ENCODE measurements around the gene CNTN5.
A peak's percentile ranks its signal among the peaks of the same experiment; 100 is the strongest.
"Not testable (repeated sequence)": the region's sequence is repeated elsewhere in the genome, so short reads cannot be mapped to it uniquely, and the experiment has no call there.

Gene CNTN5

DNA sequence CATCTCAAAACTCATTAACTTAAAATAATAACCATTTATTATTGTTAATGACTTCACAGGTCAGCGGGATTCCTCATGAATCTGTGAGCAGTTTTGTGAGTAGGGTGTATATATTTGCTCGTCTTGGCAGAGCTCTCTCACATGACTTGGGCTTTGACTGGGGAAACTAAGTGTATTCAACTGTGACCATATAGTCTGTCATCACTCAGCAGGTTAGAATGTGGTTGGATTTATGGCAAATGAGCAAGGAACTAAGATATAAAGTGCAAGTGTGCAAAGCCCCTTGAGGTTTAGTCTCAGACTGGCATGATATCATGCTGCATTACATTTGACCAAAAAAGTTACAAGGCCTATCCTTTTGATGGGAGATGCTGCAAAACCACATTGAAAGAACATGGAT, 254.8 kb downstream of the CNTN5 start:
- DNase-seq (ENCODE audit: low read depth): no peak

DNA sequence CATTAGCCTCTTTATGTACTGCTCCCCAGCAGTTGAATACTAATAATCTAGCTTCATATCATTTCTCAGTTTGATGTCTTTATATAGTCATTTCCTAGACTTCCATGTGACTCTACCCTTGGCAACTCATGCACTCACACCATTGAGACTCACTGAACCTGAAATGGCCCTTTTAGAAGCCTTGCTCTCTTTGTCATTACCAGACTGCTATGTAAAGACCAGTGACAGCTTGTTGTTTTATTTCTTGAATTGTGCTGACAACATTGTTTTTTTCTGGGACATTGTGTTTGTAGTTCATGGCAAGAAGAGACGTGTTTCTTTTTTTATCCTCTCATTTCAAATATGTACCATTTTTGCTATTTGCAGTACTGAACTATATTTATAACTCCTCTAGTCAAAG, 256.5 kb downstream of the CNTN5 start:
- no peak for DNase-seq (ENCODE audit: low read depth)

DNA sequence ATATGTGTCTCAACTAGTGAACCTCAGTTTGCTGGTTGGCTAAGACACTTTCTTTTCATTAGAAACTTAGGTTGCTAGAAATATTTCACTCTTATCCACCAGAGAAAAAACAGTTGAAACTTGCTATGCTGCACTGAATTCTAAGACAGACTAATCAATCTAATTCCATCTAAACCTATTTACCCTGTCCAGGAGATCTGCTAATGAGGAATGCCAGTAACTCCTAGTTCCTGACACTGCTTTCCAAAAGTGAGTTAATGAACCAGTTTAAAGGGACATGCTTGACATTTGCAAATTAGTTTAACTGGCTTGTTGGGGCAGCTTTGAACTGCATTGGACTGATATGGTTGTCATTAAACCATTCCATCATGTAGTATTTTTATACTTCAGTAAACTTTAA, 258.5 kb downstream of the CNTN5 start:
- no peak for DNase-seq (ENCODE audit: low read depth)

DNA sequence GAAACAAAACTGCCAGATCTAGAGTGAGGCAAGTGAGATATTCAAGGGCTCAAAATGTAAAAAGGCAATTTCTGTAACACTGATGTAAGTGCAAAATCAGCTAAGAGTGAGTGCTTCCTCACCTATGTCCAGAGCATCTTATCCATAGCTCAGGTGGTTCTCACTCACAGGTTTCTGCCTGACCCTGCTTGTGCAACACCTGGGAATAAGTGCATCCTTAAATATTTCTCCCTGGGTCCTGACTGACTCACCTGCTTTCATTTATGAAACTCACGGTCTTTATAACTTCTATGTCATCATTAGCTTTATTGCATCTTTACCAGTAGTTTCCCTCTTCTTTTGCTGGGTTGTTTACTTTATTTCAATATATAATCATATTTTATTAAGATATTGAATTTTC, 260.6 kb downstream of the CNTN5 start:
- no peak for DNase-seq (ENCODE audit: low read depth)

DNA sequence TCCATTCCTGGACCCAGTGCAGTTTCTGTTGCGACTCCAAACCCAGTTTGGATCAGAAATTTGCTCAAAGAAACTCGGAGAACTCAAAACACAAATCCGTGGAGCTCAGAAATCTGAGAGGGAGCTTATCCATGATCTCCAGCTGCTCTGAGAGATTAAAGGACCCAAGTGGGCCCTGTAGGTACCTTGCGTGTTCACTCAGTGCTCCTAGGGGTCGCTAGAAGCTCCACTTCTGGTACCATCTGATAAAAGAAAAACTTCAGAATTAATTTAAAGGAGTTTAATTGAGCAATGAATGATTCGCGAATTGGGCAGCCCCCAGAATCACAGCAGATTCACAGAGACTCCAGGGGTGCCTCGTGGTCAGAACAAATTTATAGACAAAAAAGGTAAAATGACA, 277.2 kb downstream of the CNTN5 start:
- not testable (repeated sequence) for DNase-seq (ENCODE audit: low read depth)

DNA sequence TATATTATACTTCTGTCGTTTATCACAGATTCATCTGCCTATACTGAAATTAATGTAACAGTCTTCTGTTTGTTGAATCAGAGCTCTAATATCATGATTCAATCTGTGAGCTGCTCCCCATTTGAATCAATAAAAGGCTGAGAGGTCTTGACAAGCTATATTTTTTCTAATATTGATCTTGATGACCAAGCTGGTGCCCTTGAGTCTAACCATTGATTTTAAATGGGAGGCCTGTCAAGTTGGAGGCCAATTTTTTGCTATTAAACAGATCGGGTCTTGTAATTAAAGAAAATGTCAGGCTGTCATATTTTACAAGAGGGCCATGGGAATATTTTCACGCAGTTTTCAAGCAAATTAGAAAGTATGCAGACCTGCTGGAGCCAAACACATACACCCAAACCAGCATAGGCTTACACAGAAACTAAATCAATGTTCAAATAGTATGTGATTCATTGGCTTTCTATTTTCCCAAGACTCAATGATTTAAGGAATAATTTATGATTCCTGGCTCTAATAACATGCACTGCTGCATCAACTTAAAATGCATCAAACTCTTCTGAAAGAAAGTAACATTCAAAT, 286.9 kb downstream of the CNTN5 start:
- DNase-seq (ENCODE audit: low read depth): no peak

DNA sequence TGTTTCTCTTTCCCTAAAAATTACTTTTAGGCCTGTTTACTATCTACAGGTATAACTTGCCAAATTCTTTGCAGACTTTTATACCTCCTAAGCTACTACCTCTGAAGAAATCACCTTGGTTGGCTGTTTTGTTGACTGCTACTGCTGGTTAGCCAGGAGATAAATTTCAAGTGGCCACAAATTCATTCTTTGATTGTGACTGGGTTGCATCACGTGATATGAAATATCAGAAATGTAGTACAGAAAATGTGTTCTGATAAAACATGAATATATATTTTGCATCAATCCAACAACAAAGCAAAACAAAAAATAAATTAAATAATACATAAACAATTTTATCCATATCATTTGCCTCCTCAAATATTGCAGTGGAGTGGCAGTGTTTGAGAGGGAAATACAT, 291.1 kb downstream of the CNTN5 start:
- no peak for DNase-seq (ENCODE audit: low read depth)

DNA sequence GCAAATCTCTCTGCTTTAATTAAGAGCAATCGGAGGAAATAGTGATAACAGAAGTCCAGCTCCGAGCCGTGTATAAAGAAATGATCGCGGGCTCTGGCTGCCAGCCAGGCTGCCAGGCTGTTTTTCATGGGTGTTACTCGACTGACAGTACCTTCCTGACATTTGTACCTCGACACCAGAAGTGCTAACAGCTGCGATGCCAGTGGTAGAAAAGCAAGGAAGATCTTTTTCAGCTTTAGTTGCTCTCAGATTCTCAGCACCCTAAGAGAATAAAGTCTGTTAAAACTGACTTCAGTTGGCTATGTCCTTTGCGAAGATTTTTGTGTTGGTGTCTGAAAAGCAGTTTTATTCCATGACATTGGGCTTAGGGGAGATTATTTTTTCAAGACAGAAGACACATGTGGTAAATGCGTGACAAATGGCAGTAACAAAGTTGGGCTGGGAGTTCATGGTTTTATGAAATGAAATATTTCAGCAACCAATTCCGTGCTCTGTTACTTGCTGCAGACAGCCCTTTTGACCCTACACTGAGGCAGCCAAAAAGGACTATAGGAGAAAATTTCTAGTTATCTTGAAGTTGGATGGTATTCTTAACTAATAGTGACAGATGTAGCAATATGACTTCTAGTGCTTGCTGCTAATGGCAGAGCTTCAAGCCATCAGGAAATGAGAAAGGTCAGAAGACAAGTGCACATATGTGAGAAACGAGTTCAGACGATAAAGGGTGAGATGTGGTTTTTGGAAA, 296.2 kb downstream of the CNTN5 start:
- no peak for DNase-seq (ENCODE audit: low read depth)

DNA sequence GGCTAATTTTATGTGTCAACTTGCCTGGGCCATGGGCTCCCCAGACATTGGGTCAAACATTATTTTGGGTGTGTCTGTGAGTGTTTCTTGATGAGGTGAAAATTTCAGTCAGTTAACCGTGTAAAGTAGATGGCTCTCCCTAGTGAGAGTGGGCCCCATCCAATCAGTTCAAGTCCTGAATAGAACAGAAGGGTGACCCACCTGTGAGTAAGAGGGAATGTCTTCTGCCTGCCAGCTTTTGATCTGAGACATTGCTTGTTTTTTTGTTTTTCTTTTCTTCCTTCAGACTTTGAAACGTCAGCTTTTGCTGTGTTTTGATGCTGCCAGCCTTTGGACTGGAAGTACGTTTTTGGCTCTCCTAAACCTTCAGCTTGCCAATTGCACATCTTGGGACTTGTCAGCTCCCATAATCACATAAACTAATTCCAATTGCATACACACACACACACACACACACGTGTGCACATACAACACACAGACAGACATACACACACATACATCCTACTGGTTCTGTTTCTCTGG, 300.1 kb downstream of the CNTN5 start:
- DNase-seq (ENCODE audit: low read depth): no peak

DNA sequence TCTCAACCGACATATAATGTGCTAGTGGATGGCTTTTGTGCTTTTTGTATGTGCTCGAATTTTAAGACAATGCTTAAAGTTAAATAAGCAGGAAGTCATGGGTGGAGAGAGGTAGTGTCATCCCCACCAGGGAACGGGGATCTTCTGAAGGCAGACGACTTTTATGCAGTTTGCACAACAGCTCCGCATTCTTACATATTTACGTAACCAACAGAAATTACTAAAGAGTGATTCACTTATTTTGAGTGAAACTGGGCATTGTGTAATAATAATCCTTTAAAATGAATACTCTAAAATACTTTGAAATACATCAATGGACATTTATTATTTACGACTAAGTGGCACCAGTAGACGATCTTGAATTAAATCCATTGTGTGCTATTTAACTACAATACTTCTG, 305.1 kb downstream of the CNTN5 start:
- peak; percentile 94 for DNase-seq (ENCODE audit: low read depth)

DNA sequence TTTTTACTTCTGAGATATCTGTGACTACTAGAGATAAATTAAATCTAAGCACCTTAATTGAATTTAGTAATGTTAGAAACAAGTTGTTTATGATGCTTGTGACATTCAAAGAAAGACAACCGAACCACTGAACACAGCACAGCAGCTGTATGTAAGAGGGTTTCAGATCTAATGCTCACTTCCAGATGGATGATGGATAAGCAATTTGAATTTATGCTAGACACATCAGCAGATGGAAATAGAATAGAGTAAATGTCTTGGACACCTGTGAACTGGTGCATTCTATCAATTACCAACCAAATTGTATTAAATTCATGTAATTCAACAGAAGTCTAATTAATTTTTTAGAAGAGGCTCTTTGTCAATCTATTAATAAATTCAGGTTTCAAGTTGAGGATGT, 306.3 kb downstream of the CNTN5 start:
- DNase-seq (ENCODE audit: low read depth): no peak

DNA sequence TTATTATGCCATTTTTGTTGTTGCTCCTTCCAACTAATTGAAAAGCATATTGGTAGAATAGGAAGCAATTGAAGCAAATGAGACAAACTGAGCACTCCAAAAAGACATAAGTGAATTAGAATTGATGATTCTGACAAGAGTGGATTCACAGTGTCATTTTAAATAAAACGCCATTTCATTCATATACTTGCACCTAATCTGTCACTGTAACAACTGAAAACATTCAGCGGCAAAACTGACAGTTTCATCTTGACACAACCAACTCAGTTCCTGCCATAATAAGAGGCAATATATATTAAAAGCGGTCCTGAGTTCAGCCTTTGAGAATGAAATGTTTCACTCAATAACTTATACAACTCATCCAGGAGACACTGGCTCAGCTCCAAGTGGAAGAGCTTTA, 306.8 kb downstream of the CNTN5 start:
- DNase-seq (ENCODE audit: low read depth): no peak

DNA sequence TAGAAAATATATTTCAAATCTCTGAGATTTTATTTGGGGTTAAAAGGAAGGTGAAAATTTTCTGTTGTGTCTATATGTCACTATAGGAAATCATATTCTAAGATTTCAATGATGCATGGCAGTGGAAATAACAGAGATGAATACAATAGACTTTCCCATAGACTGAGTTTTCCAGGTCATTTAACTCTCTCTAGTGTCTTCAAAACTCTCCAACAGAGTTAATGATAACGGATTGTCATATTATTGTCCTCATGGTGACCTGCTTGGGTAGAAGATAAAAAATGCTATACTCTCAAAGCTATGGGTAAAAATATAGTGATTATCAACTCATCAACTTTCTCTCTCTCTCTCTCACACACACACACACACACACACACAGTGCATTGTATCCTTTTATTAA, 312.9 kb downstream of the CNTN5 start:
- DNase-seq (ENCODE audit: low read depth): no peak

DNA sequence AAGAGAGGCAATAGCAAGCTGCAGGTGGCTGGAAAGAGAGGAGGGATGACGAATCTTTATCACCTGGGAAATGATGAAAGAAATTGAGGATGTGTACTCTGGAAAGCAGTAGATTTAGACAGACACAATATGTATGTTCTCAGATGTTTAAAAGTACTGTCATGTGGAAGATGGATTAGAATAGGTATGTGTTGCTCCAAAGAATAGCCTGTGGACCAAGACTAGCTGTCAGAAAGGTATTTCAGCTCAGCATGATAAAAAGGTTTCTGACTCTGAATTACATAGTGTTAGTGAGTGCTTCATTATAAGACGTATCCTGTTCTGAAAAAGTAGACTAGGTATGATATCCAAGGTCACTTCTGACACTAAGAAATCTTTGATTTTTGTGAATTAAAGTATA, 322.4 kb downstream of the CNTN5 start:
- no peak for DNase-seq (ENCODE audit: low read depth)

DNA sequence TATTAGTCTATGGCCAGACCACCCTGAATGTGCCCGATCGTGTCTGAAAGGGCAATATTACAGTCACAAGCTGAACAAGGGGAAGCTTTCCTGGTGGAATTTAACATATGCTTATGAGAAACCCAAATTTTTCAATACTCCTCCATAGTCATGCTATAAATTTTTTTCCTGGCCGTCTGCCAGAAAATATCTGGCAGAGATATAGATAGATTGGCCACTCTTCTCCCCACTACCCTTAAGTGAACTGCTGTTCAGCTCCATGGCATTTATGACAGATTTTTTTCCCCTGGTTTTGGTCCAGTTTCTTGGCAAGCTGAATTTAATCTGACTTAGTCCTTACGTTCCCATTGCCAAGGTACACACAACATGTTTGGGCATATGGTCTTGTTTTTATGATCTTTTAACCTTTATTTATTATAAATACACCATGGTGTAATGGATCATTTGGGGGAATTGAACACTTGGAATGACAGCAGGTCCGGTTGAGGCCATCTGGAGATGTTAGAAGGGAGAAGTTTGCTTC, 328.5 kb downstream of the CNTN5 start:
- DNase-seq (ENCODE audit: low read depth): no peak

DNA sequence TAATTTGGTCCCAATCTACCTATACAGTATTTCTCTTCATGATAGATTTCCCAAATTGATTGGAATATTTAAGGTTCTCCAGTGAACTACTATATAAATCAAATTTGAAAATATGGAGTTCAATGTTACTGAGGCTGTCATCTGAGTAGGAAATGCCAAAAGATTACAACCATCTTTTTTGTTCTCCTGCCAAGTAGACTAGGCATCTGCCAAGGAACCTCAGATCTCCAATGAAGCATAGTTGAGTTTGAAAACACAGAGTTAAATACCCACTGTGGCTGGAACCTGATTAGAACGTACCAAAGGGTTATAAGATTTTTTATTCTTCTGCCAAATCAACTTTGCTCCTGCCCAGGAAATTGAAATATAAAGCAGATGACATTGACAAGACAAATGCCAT, 330.9 kb downstream of the CNTN5 start:
- DNase-seq (ENCODE audit: low read depth): no peak

DNA sequence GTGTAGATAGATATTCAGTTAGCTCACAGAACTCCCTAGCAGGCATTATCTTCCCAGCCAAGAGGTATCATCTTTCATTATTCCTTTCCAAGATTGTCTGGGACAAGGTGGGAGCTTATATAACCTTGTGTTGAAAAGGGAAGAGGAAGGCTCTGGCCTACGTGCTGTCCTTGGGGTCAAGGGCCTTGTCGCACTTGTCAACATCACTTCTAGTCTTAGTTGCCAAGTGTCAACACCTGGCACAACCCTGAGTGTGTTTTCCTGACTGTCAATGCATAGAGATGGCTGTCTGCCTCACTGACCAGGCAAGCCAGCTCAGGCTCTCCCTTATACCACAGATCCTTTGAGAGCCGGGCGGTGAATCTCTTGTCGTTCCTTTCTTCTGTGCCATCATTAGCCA, 331.9 kb downstream of the CNTN5 start:
- no peak for DNase-seq (ENCODE audit: low read depth)

DNA sequence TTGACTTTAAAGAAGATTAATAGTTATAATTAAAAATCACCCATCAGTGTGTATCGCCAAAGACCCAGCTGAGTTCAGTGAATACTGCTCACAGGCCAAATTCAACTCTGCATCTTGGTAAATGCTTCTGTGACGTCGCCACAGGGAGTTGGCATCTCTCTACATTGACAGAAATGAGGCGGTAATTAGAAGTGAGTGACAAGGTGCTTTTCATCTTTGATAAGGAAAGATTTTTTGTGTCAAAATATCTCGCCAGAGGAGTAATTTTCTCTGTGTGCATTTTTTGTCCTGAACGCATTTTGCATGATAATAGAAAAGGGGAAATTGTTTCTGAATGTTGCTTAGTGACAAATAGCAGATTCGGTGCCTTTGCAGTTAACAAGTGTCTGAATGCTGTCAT, 345.8 kb downstream of the CNTN5 start:
- no peak for DNase-seq (ENCODE audit: low read depth)

DNA sequence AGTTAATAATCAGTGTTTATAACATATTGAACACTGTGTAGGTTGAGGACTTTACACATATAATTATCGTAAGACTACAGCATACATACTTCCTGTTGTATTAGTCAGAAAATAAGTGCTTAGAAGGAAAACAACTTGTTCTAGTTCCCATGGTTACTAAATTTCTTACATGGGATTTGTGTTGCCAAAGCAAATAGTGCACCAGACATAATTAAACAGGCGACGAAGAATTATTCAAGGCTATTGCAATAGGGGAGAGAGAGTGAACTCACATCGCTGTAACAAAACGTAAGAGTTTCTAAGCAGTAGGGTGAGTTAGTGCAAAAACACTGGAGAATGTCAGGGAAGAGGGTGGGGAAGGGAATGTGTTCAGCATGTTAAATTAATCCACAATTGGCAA, 347.8 kb downstream of the CNTN5 start:
- no peak for DNase-seq (ENCODE audit: low read depth)

DNA sequence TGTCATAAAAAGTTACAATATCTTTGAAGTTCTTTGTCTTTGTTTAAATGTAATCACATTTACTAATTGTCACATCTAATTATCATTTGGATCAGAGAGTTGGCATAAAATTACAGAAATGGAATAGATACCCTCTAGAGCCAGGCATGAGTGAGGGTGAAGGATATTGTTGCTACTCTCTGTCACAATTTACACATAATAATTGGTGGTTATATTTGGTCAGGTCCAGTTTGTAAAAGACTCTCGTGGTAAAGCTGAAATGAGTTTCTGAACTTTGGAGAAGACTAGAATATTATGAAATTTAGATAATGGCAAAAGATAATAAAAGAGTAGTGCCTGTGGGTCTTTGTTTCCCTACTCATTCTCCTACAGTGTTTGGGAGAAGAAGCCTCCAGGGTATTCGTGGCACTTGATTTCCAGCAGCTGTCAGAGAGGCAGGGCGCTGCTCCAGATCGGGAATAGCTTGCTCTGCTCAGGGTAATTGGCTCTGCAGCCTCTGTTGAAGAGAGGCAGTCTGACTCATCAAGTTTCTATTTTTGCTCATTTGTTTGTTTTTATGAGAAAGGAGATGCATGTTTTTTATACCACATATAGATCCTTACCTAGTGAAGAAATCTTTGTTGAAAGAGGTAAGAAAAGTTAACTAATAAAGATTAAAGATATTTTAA, 349.9 kb downstream of the CNTN5 start:
- peak; percentile 18 for DNase-seq (ENCODE audit: low read depth)

DNA sequence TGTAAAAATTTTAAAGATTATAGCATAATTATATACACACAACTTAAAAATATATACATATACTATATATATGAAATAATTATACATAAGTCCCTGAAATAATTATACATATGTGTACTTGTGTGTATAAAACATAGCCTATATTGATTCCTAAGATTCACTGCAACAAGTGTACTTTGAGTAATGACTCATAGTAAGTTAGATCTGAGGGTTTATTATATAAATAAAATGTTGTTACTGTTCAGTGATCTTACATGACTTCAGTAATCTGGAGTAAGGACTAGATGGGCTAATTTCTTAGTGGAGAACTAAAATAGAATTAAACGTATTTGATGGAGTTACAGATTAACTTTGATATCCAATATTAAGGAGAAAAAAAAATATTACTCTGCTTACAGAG, 350.5 kb downstream of the CNTN5 start:
- DNase-seq (ENCODE audit: low read depth): no peak

DNA sequence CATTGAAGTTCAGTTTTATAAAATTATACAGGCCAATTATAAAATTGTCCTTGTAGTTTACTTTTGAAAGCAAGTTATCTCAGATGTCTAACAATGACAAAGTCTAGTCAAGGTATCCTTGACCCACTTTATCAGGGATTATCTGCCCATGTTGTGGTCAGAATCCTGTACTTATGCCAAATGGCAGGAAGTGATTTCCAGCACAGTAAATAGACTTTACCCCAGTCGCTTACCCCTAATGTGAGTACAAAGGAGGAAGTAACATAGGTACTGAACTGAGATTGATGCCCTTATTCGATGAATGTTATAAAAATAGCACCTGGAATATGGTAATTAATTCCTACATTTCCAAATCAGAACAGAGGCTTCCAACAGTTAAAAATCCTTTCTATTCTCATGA, 355.7 kb downstream of the CNTN5 start:
- DNase-seq (ENCODE audit: low read depth): no peak

DNA sequence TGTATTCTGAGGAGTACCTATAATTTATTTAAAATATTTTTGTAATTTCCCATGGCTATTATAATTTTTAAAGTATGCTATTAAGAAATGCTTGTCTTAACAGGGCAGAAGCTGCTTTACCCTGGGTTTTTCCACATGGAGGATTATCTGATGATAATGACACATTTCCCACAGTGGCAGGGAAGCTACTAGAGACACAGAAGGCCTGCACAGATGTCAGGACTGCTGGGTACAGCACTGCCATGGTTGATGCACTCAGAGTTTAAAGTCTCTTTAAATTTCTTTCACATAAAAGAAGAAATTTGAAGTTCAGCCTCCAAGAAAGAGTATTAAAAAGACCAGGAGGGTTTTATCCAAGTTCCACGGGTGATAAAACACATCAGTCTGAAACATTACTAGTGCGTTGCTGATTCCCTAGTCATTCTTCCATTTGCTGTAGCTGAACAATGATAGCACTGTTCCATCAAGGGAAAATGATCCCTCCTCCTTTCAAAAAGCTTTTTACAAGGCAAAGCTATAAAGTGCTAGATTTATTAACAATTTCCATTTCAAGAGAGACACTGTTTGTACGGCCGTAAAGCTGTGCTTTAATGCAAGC, 363.0 kb downstream of the CNTN5 start:
- no peak for DNase-seq (ENCODE audit: low read depth)

Data from HS-5 (cell line).